GM19372 (cell line): ENCODE measurements around the gene MED23.
A peak's percentile ranks its signal among the peaks of the same experiment; 100 is the strongest.

Experiments used
- ATAC-seq: cut with Tn5 transposase; IDR thresholded peaks from one replicate; pipeline ENCODE4 v1.9.1; 2021; ENCODE audit warnings: mild to moderate bottlenecking, low read depth, moderate library complexity; ENCODE audit not compliant: unreplicated experiment

The MED23 gene

DNA sequence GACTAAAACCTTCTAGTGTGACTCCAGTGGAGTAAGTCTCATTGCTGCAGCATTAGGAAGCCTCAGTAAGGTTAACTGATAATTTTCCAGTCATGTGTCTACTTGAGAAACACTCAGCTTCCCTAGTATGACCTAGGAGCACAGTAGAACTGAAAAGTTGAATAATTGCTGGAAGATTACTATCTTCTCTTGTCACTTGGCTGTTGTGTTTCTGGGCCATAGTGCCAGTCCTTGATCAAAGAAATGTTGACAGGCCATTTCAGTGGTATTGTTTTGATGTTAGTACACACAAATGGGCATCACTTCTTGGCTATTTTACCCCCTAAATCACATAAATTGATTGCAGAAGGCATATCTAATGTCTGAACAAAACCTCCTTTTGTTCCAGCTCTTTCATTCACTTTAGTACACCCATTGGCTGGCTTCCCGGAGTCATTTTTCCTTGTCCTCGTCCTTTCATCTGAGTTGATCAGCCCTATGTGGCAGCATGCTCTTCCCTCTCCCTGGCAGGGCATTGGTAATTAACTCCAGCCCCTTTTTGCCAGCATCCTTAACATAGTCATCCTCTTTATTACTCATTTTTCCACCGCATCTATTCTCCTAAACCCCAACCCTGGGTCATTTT lies 15.1 kb upstream of the MED23 start:
- ATAC-seq, result no peak

DNA sequence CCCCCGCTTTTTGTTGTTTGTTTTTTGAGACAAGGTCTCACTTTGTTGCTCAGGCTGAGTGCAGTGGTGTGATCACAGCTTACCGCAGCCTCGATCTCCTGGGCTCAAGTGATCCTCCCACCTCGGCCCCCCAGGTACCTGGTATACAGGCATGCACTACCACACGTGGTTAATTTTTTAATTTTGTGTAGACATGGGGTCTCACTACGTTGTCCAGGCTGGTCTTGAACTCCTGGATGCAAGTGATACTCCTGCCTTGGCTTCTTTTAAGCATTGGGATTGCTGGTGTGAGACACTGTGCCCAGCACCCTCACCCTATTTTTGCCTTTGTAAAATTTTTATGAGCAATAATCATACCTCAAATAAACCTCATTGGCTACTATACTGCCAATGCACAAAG lies 14.5 kb upstream of the MED23 start:
- no peak for ATAC-seq

DNA sequence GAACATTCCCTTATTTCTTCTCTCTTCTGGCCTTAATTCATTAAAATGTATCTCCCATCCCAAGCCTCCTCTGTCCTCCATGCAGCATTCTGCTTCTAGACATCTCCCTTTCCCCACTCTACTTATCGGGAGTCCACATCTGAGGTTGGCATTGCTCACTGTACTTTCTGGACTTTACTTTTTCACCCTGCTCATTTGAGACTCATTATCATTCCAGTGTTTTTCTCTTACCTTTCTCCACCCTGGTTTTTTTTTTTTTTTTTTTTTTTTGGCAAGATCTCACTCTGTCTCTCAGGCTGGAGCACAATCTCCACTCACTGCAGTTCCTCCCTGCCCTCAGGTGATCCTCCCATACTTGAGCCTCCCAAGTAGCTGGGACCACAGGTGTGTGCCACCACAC lies 13.5 kb upstream of the MED23 start:
- ATAC-seq, result no peak

DNA sequence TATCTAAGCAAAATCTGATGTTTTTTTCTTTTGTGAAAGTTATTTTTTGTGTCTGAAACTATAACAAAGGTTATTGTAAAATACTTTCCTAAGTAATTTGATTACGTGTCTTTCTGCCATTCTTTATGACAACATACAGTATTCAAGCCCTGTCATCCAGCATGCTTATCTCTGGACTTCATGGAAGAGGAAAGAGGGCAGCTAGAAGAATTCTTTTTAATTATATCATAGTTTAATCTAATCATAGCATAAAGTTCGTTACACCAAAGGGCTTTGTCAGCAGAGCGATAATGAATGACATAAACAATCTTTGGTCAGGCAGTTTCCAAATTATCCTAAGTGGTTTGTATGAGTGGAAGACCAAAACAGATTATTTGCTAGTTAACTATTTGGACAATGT lies 12.5 kb upstream of the MED23 start:
- ATAC-seq, result no peak

DNA sequence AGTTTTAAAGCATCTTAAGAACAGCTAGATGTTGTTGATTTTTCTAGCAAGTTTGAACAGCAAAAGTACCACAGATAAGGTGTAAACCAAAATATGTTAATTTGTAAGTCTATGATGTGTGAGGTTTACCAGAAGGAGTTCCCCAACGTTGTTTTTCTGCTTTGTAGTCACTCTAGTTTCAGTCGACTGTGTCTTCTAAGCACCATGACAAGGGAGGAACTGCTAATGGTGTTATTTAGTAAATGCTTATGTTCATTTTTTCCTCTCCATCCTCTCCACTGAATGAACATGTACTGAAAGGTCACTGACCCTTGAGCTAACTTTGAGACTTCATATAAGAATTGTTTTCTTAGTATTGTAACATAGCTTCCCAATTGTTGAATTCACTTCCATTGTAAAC lies 12.1 kb upstream of the MED23 start:
- ATAC-seq, result peak; percentile 78

DNA sequence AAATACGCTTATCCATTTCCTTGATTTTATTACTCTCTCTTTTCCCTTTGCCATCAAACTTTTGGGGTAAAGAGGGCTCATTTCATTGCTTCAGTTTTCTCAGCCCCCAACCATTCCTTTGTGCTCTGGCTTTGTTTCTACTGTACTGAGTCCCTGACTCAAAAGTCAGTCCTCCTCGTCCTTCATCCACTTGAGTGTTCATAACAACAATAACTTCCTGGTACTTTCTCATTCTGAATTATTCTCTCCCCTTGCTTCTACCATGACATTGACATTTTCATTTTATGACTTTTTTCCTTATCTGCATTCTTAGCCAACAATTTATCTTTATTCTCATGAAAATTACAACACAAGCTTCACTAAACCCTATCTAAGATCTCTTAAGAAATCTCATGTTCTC lies 10.0 kb upstream of the MED23 start:
- ATAC-seq, result no peak

DNA sequence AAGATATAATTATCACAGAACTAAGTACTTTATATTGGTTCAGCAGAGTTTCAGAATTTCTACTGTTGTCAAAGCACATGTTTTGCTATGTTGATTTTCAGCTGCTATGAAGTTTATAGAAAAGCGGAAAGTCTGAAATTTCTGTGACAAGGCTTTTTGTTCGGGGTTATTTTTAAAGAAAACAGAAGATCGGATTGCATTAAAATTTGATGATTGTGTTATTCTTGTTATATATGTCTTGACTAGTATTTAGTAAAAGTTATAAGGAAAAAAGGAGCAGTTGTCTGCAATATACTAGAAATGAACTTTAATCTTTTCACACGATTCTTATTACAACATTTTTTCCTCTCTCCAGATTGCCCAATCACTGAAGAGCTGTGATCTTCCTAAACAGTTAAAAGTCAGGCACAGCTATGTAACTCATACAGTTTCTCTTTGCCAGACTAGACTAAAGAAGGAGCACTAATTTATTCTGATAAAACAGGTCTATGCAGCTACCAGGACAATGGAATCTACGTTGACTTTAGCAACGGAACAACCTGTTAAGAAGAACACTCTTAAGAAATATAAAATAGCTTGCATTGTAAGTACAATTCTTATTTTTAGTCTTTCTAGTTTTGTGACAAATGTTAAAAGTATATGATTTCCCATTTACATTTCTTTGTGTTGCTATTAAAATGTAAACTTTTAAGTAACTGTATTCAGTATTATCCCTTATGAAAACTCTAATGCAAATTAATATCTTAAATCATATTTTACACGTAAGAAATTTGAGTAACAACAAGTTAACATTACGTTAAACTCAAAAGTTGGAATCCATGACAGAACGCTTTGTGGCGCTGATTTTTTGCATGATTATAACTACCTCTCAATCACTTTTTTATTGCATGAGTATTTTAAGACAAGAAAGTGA lies 9.1 kb upstream of the MED23 start, which contains the start of gene ENPP3:
Gene ENPP3 (plus strand): TSS at position 423 of the 913 bp plus-strand sequence. CDS start 83 bp downstream, at position 506.
- no peak for ATAC-seq

DNA sequence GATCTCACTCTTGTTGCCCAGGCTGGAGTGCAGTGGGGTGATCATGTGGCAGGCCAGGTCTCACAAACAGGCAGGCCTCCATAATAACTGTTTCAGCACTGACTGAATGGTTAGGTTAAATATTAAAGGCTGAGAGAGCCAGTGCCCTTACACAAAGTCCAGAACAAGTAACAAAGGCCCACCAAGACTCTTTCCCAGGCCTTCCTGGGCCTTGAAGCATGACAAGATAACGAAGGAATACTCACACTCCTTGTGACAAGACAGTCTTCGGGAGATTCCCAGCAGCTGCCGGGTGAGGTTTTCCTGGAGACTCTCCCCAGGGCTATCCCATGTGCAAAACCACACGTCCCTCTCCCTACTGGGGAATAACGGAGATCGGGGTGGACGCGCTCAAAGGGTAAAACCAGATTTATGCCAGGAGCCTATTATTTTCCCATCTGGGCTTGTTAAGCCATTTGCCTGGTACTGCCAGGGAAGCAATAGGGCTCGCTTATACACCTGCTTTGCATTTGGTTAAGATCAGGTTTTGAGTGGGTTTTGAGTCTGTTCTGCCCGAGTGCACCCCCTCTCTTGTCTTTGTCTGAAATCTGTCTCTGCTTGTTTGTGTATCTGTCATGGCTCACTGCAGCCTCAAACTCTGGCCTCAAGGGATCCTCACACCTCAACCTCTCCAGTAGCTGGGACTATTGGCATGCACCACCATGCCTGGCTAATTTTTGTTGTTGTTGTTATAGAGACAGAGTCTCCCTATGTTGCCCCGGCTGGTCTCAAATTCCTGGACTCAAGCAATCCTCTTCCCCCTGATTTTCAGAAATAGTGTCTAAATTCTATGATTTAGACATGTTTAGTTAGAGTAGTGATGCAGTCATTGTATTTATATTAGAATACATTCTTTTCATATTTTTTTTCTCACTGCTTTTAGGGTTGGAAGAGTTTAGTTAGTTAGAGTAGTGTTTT lies 7.6 kb upstream of the MED23 start:
- ATAC-seq, result no peak

DNA sequence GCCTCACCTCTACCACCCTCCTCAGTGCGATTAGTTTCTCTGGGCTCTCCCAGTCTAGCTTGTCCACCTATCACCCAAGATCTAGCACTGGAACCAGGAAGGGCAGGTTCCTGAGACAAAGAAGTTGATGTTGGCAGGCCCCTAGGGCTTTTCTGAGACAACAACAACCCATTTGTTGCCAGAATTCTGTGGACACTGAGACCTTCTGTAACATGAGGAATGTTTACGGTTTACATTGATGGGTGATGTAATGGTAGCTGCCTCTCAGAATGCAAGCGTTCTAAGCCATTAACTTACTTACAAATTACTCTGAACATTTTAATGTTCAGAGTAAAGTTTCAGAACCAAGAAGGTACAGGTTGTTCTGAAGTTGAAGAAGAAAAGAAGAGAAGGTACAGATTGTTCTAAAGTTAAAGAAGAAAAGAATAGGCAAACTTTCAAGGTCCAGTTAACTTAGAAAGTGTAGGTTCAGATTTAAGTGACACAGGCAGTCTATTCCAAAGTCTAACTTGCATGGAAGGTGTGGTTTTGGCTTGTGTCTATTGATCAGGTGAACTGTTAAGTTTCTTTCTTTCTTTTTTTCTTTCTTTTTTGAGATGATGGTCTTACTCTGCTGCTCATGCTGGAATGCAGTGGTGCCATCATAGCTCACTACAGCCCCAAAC lies 3.7 kb upstream of the MED23 start:
- no peak for ATAC-seq

DNA sequence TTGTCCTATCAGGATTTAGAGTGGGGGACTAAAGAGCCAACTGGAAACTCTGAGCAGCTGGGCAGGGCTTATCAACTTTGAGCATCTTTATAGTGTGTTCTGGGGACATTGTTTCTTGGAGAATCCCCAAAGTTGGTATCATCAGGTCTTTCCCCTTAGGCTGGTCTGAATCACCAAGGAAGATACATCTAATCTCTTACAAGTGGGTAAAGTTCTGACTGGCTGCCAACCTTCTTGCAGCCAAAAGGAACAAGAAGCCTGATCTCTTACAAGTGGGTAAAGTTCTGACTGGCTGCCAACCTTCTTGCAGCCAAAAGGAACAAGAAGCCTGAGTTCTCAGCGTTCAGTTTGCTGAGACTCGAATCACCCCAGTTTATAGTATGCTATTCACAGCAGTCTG lies 1.6 kb upstream of the MED23 start:
- ATAC-seq, result no peak

DNA sequence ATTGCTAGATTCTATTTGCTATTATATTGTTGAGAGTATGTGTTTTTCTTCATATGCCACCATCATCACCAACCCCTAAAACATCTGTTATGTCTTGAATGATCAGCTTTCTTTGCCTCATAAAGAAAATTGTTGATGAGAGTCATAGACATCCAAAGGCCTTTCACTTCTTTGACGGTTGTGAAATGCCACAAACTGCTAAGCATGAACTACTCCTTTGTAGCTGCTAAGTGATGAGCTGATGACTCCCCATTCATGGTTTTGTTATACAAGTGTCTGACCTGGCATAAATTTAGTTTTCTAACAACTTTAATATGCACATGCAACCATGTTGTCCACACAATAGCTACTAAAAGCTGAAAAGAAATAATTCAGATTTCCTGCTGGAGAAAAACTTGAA lies 684 bp upstream of the MED23 start:
- ATAC-seq, result no peak

DNA sequence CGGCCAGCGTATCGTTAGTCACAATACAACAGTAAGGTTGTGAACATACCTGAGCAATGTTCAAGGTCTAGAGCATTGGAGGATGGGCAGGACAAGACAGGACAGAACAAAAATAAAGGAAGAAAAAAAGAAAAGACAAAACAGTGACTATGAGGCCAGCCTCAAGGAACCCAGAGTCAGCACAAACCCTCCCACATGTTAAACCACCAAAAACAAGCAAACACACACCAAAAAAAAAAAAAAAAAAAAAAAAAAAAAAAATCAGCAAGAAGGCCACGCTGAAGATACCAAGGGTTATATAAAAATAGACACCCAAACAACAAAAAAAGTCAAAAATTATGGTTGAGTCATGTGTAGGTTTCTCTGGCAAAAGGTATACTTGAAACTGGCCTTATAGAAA lies 12.8 kb downstream of the MED23 start:
- no peak for ATAC-seq

DNA sequence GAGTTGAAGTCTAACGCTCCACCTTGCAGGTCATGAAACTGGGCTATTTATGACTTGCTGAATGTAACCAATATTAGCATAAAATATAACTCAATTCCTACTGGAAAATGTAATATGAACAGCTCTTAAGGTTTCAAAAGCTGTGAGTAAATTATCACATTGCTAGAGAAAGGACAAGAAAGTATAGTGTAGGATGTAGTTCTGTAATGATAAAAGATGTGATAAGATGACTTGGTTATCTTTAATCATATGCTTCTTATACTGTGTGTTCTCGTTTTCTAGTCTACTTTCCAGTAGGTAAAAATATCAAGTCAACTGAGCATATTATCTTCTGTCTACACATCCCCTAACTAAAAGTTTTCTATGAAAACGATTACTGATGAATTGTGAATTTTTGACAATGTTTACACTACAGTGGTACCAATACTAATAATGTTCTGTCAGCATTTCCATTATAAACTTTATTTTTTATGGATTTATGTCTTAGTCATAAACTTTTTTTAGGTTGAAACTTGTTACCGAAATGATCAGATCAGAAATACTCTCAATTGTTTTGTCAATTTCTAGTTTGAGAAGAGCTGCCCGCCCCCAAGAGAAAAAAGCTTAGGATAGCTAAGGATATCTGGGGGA lies 14.6 kb downstream of the MED23 start:
- ATAC-seq, result no peak

DNA sequence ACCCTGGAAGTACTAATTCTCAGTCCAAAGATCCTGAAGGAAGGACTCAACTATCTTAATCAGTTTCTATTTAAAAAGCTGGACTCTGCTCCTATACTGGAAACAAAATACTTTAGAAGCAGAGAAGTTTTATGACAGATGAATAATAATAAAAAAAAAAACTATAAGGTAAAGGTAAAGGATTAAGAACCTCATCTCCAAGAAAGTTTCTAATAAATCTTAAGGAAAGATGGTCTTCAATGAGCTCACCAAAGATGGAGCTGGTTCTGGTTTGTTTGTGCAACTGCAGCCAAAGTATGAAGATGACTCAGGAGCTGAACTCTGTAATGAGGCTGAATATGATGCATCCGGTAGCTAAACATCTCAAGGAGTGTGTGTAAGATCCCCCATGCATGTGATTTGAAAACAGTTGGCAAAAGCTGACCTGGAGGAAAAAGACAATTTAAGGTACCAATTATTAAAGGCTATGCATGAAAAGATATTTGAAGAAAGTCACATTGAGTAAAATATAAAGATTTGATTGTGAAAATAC lies 25.2 kb downstream of the MED23 start:
- no peak for ATAC-seq

DNA sequence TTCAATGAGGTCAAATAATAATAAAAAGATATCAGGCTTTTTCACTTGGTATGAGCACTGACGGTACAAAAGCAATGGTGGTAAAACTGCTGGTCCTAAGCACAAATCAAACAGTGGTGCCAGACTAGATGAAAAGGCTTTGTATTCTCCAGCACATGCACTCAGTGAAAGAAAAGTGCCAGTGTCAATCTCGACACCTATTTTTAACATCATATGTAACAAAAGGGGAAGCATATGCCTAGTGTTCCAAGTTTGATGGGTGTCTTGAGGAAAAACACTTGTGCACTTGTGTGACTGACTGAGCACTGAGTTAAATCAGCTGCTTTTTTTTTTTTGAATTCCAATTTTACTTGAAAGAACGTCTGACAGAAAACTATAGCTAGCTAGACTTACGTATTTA lies 27.3 kb downstream of the MED23 start:
- ATAC-seq, result no peak

DNA sequence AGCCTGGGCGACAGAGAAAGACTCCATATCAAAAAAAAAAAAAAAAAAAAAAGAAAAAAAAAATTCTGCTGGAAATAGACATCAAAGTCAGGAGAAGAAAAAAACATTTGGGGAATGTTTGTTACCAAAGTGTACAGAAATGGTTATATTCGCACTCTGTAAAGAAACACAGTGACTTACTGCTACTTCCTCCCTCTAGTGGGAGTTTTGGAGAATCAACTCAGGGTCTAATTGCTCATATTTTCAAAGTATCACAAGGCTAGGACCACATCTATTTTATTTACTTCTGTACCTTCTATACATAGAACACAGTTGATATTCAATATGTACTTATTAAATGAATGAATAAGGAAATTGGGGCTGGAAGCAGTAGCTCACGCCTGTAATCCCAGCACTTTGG lies 30.6 kb downstream of the MED23 start:
- ATAC-seq, result no peak

DNA sequence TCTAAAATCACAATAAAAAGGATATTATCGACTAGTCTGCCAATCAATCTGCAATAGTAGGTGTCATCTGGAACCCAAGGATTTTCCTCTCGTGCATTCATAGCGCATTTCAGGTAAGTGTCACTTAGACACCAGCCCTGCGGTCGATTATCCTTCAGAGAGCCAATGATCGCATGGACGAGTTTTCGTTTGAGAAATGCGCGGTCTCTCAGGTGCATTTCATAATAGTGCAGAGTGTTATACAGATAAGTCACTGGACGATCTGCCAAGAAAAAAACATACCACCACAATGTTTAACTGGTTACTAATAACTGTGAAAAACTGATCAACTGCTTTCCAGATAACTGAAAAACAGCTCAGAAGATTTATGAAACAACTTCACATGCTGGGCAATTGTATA lies 34.0 kb downstream of the MED23 start:
- no peak for ATAC-seq

DNA sequence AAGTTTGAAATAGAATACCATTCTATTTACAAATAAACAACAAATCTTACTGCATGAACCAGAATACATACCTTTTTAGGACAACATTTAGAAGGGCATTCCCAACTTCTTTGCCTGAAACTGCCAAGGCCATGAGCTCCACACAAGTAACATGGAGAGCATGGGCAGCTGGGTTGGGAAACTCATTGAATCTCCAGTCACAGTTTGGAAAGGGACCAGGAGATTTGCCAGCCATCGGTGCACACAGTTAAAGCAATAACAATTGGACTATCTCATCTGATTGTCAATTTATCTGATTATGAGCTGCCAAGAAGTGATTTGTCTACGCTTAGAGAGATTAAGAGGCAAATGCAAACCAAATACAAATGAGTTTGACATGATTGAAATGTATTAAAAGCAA lies 35.1 kb downstream of the MED23 start:
- ATAC-seq, result no peak

DNA sequence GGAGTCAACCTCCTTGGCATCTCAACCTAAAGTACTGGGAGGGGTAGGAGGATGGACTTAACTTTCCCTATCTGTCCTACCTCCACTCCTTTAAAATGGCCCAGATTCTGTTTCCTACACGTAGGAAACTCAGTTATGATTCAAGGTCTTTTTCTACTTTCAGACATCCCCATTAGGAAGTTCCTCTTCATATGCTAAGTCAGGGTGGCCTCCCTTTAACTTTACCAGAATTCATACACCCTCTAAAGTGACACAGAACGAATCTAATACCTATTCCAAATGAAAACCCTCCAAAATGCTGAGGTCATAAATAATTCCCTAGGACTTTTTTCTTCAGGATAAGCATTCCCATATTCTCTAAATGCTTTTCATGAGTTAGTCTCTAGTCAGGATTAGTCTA lies 39.4 kb downstream of the MED23 start:
- no peak for ATAC-seq

DNA sequence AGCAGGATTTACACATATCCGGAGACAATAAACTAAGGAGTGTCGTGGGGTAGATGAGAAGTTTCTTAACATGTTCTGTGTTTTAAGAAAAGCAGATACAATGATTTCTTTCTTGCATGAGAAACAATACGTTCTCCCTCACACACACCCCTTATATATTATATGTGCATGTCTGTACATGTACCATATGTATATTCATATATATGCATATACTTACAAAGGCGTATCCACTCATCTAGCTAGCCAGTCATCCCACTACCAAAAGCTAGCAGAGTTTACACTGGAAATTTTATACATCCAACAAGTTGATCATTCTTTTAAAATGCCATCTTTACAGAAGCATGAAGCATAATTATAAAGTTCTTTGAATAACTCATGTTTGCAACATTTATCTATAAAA lies 40.1 kb downstream of the MED23 start:
- no peak for ATAC-seq
